ENCODE measurements around the gene IPO9.

DNA sequence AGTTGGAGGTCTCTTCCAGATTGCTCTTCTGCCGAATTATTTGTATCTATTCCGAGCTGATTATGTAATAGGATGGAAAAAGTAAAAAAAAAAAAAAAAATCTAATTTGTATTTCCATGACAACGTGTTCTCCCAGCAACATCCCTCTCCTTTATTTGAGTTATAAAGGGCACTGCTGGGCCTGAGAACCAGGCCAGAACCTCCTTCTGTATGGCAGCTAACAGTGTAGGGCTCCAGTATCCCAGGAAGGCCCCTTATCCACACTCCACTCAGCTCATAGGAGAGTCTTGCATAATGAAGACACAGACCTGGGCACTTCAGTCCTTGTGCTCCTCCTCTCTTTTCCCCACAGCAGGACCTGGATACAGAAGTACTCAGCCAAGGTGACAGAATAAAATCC is 3.7 kb upstream of the IPO9 start:
- TF ChIP-seq, protein P1, sequence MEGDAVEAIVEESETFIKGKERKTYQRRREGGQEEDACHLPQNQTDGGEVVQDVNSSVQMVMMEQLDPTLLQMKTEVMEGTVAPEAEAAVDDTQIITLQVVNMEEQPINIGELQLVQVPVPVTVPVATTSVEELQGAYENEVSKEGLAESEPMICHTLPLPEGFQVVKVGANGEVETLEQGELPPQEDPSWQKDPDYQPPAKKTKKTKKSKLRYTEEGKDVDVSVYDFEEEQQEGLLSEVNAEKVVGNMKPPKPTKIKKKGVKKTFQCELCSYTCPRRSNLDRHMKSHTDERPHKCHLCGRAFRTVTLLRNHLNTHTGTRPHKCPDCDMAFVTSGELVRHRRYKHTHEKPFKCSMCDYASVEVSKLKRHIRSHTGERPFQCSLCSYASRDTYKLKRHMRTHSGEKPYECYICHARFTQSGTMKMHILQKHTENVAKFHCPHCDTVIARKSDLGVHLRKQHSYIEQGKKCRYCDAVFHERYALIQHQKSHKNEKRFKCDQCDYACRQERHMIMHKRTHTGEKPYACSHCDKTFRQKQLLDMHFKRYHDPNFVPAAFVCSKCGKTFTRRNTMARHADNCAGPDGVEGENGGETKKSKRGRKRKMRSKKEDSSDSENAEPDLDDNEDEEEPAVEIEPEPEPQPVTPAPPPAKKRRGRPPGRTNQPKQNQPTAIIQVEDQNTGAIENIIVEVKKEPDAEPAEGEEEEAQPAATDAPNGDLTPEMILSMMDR (IDR thresholded peaks at IDR 0.05) = no peak
- TF ChIP-seq POLR2A (IDR thresholded peaks at IDR 0.05) = no peak
